Measurements from ENCODE around the gene ABL1. TPM values are rescaled to one million over a fixed set of nuclear protein-coding genes. Genes with fewer than 3 reads are reported as not detected.
"Not testable (repeated sequence)": the region's sequence is repeated elsewhere in the genome, so short reads cannot be mapped to it uniquely, and the experiment has no call there.

The ABL1 gene
- total RNA-seq, 1 experiment from 2014 or later = 67.5 TPM

GRCh38 chr9:130905902-130906734 lies 71.1 kb downstream of the ABL1 start:
- H3K4me3 Mint-ChIP-seq (ENCODE audit: unreplicated experiment) = no peak overlapping the region
- no peaks in the 10 kb centered on the region for H3K9me3 Mint-ChIP-seq (ENCODE audit: unreplicated experiment)
- ChIA-PET POLR2A (no interaction called here), CTCF (no interaction called here)
- intact Hi-C loops (cut with micrococcal nuclease) = no loop called here
- no peak for DNase-seq (ENCODE audit: unreplicated experiment)
- no peak for TF ChIP-seq CTCF (IDR thresholded peaks at IDR 0.05; ENCODE audit: unreplicated experiment)
- no peak overlapping the region for H3K27ac Mint-ChIP-seq (ENCODE audit: low read depth, unreplicated experiment)
- no TSS peak for BruUV-seq (replicated peaks)
- peaks cover 12% of the 10 kb centered on the region for H3K27me3 Mint-ChIP-seq (ENCODE audit: insufficient read depth, unreplicated experiment)
- no peaks in the 10 kb centered on the region for H3K4me1 Mint-ChIP-seq (ENCODE audit: insufficient read depth, unreplicated experiment)
- H3K36me3 Mint-ChIP-seq (ENCODE audit: insufficient read depth, unreplicated experiment) = peaks cover 7% of the 10 kb centered on the region

GRCh38 chr9:130906735-130907416 lies 71.8 kb downstream of the ABL1 start:
- intact Hi-C loops (cut with micrococcal nuclease) = no loop called here
- no peak for TF ChIP-seq CTCF (IDR thresholded peaks at IDR 0.05; ENCODE audit: unreplicated experiment)
- DNase-seq (ENCODE audit: unreplicated experiment) = no peak
- CTCF ChIA-PET = interaction anchor here (0.7 kb wide), 1 partner anchor 40 kb away, joined by 3 read pairs; no protein-coding TSS in a partner anchor
- POLR2A ChIA-PET = no interaction called here
- no peak overlapping the region for H3K4me3 Mint-ChIP-seq (ENCODE audit: unreplicated experiment)
- no peaks in the 10 kb centered on the region for H3K9me3 Mint-ChIP-seq (ENCODE audit: unreplicated experiment)
- H3K4me1 Mint-ChIP-seq (ENCODE audit: insufficient read depth, unreplicated experiment) = no peaks in the 10 kb centered on the region
- BruUV-seq (replicated peaks) = no TSS peak
- H3K36me3 Mint-ChIP-seq (ENCODE audit: insufficient read depth, unreplicated experiment) = peaks cover 6% of the 10 kb centered on the region
- no peak overlapping the region for H3K27ac Mint-ChIP-seq (ENCODE audit: low read depth, unreplicated experiment)
- peaks cover 12% of the 10 kb centered on the region for H3K27me3 Mint-ChIP-seq (ENCODE audit: insufficient read depth, unreplicated experiment)

GRCh38 chr9:130908146-130908877 lies 73.3 kb downstream of the ABL1 start:
- Mint-ChIP-seq H3K4me1 (ENCODE audit: insufficient read depth, unreplicated experiment) (no peaks in the 10 kb centered on the region), H3K27me3 (ENCODE audit: insufficient read depth, unreplicated experiment) (peaks cover 12% of the 10 kb centered on the region), H3K27ac (ENCODE audit: low read depth, unreplicated experiment) (no peak overlapping the region), H3K9me3 (ENCODE audit: unreplicated experiment) (no peaks in the 10 kb centered on the region), H3K4me3 (ENCODE audit: unreplicated experiment) (no peak overlapping the region), H3K36me3 (ENCODE audit: insufficient read depth, unreplicated experiment) (peaks cover 6% of the 10 kb centered on the region)
- DNase-seq (ENCODE audit: unreplicated experiment) = no peak
- ChIA-PET CTCF (interaction anchor here (0.6 kb wide), 1 partner anchor 173 kb away, joined by 4 read pairs; no protein-coding TSS in a partner anchor), POLR2A (no interaction called here)
- TF ChIP-seq CTCF (IDR thresholded peaks at IDR 0.05; ENCODE audit: unreplicated experiment) = no peak
- intact Hi-C loops (cut with micrococcal nuclease) = no loop called here
- no TSS peak for BruUV-seq (replicated peaks)

GRCh38 chr9:130908878-130909355 lies 73.9 kb downstream of the ABL1 start:
- Mint-ChIP-seq H3K4me3 (ENCODE audit: unreplicated experiment) (no peak overlapping the region), H3K27ac (ENCODE audit: low read depth, unreplicated experiment) (no peak overlapping the region), H3K4me1 (ENCODE audit: insufficient read depth, unreplicated experiment) (no peaks in the 10 kb centered on the region), H3K36me3 (ENCODE audit: insufficient read depth, unreplicated experiment) (peaks cover 6% of the 10 kb centered on the region), H3K9me3 (ENCODE audit: unreplicated experiment) (no peaks in the 10 kb centered on the region), H3K27me3 (ENCODE audit: insufficient read depth, unreplicated experiment) (peaks cover 12% of the 10 kb centered on the region)
- BruUV-seq (replicated peaks) = no TSS peak
- intact Hi-C loops (cut with micrococcal nuclease) = no loop called here
- POLR2A ChIA-PET = no interaction called here
- DNase-seq (ENCODE audit: unreplicated experiment) = no peak
- CTCF ChIA-PET = no interaction called here
- no peak for TF ChIP-seq CTCF (IDR thresholded peaks at IDR 0.05; ENCODE audit: unreplicated experiment)

GRCh38 chr9:130910041-130910440 lies 75.0 kb downstream of the ABL1 start:
- peaks cover 12% of the 10 kb centered on the region for H3K27me3 Mint-ChIP-seq (ENCODE audit: insufficient read depth, unreplicated experiment)
- CTCF ChIA-PET; intact Hi-C loops (cut with micrococcal nuclease); POLR2A ChIA-PET; DNase-seq (ENCODE audit: unreplicated experiment); H3K9me3 Mint-ChIP-seq (ENCODE audit: unreplicated experiment); H3K4me3 Mint-ChIP-seq (ENCODE audit: unreplicated experiment); H3K27ac Mint-ChIP-seq (ENCODE audit: low read depth, unreplicated experiment); BruUV-seq (replicated peaks); H3K36me3 Mint-ChIP-seq (ENCODE audit: insufficient read depth, unreplicated experiment); H3K4me1 Mint-ChIP-seq (ENCODE audit: insufficient read depth, unreplicated experiment): not testable (repeated sequence)
